HL-60 (cell line): ENCODE data around the gene SH3BP2.

Experiments used
- DNase-seq, 2 experiments: peaks; one replicate each; pipeline ENCODE4 v3.0.0-alpha.2; 2010 to 2020; ENCODE audit warnings: low read depth in 1 of 2, low spot score in 1 of 2
- H3K27ac ChIP-seq: fragments of 250-450 bp; sonication (Bioruptor Pico); replicated peaks from 2 replicates; pipeline ENCODE4 v1.5.1; 2020; ENCODE audit warnings: mild to moderate bottlenecking, moderate library complexity
- H3K27me3 ChIP-seq: fragments of 250-450 bp; sonication (Bioruptor Pico); 2 replicates; pipeline ENCODE4 v1.5.1; 2021; ENCODE audit warnings: mild to moderate bottlenecking, moderate library complexity; ENCODE audit not compliant: insufficient read depth, poor library complexity, severe bottlenecking
- H3K4me3 ChIP-seq: replicated peaks from 2 replicates; pipeline ENCODE4 v1.5.1; 2011; ENCODE audit warnings: mild to moderate bottlenecking, control low read depth, low read length; ENCODE audit not compliant: insufficient read depth
- GABPA ChIP-seq: IDR thresholded peaks from 2 replicates; pipeline ENCODE4 v1.6.1; 2012; ENCODE audit warnings: low read depth
- POLR2AphosphoS5 ChIP-seq: IDR thresholded peaks from 2 replicates; pipeline ENCODE4 v1.6.1; 2012; ENCODE audit warnings: low read depth
- REST ChIP-seq: IDR thresholded peaks from 2 replicates; pipeline ENCODE4 v1.6.1; 2012; ENCODE audit warnings: low read depth; ENCODE audit not compliant: insufficient replicate concordance
- SPI1 ChIP-seq: IDR thresholded peaks from 2 replicates; pipeline ENCODE4 v1.6.1; 2012; ENCODE audit warnings: low read depth, mild to moderate bottlenecking, borderline replicate concordance
- TF ChIP-seq, protein P1 (sequence below): IDR thresholded peaks from one replicate; pipeline ENCODE4 v1.5.1; 2011; ENCODE audit warnings: low read length, control low read depth, inconsistent platforms; ENCODE audit not compliant: insufficient read depth

Gene SH3BP2

DNA sequence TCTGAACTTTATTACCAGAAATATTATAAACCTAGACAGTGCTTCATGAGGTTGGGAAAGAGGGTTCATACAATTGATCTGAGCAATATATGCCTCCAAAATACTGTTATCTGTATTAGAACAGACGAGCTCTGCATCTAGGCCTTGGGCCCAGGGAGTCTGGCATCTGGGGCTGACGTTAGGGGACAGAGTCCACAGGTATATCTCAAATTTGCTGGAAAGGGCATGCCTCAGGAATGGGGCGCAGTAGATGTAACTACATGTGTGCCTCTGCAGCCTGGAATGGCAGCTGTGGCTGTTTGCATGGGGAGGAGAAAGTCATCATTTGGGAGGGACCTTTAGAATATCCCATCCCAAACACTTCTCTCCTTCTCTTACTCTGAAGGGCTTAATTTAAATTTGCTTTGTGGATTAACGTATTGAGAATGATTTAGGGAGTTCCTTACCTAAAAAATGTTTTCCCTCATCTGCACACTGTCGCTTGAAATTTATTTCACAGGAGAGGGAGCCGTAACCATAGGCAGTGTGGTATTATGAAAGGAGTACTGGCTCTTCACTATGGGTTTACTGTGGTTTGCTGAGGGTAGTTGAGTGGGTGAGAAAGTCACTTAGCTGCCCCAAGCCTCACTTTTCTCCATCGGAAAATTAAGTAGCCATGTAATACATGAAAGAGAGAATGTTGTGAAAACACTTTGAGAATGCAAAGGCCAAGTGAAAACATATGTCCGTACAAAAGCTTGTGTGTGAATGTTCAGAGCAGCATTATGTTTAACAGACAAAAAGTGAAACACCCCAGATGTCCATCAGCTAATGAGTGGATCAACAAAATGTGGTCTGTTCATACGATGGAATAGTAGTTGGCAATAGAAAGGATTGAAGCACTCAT, 56.6 kb downstream of the SH3BP2 start:
- Histone ChIP-seq H3K4me3 (no peak overlapping the region), H3K27ac (no peak overlapping the region), H3K27me3 (no peaks in the 10 kb centered on the region)
- TF ChIP-seq, protein P1, sequence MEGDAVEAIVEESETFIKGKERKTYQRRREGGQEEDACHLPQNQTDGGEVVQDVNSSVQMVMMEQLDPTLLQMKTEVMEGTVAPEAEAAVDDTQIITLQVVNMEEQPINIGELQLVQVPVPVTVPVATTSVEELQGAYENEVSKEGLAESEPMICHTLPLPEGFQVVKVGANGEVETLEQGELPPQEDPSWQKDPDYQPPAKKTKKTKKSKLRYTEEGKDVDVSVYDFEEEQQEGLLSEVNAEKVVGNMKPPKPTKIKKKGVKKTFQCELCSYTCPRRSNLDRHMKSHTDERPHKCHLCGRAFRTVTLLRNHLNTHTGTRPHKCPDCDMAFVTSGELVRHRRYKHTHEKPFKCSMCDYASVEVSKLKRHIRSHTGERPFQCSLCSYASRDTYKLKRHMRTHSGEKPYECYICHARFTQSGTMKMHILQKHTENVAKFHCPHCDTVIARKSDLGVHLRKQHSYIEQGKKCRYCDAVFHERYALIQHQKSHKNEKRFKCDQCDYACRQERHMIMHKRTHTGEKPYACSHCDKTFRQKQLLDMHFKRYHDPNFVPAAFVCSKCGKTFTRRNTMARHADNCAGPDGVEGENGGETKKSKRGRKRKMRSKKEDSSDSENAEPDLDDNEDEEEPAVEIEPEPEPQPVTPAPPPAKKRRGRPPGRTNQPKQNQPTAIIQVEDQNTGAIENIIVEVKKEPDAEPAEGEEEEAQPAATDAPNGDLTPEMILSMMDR, result no peak
- TF ChIP-seq REST, result no peak
- DNase-seq, result no peak

GRCh38 chr4:2850966-2851798, 58.3 kb downstream of the SH3BP2 start:
- no peak for TF ChIP-seq GABPA
- Histone ChIP-seq H3K27ac (no peak overlapping the region), H3K27me3 (no peaks in the 10 kb centered on the region), H3K4me3 (no peak overlapping the region)
- no peak for DNase-seq

- Histone ChIP-seq H3K27ac (no peak overlapping the region), H3K4me3 (no peak overlapping the region), H3K27me3 (no peaks in the 10 kb centered on the region)
- no peak for DNase-seq
- TF ChIP-seq GABPA (no peak), REST (no peak), POLR2AphosphoS5 (no peak), SPI1 (no peak)
- TF ChIP-seq, protein P1, result no peak
Observed at GRCh38 chr4:2852481-2852921, 59.6 kb downstream of the SH3BP2 start.

DNA sequence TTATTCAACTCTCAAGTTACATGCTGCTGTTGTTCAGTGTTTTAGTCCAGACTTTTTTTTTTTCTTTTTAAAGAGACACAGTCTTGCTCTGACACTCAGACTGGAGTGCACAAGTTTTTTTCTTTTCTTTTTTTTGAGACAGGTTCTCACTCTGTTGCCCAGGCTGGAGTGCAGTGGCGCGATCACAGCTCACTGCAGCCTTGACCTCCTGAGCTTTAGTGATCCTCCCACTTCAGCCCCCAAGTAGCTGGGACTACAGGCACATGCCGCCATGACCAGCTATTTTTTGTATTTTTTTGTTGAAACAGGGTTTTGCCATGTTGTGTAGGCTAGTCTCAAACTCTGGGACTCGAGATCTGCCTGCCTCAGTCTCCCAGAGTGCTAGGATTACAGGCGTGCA, 62.7 kb downstream of the SH3BP2 start:
- Histone ChIP-seq H3K27me3 (no peaks in the 10 kb centered on the region), H3K4me3 (no peak overlapping the region), H3K27ac (no peak overlapping the region)
- DNase-seq, result no peak
- TF ChIP-seq SPI1 (no peak), POLR2AphosphoS5 (no peak), GABPA (no peak), REST (no peak)
- TF ChIP-seq, protein P1, result no peak
